Measurements from ENCODE around the gene NCKAP5. TPM values are rescaled to one million over a fixed set of nuclear protein-coding genes. Genes with fewer than 3 reads are reported as not detected.

The NCKAP5 gene
- total RNA-seq, 4 donors from 2014 or later: 0.03 to 0.55 (median 0.33) TPM

DNA sequence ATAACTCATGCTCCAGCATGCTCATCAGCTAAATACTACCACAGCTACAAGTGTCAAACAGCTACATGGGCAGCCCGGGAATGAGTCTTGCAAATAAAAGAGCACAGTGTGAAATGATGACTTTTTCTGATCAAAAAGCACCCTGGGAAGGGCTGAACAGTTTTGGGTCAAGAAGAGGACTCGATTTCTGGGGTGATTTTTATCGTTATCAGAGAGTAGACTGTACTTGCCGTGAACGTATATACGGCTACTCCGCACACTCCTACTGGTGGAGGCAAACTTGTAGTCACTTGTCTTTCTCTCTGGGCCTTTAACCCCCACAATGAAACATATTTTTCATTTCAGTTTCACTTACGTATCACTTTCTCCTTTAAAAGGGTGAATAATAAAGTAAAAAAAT is 54.4 kb downstream of the NCKAP5 start:
- DNase-seq: no peak
- Histone ChIP-seq H3K9me3 (no peaks in the 10 kb centered on the region), H3K27me3 (no peaks in the 10 kb centered on the region), H3K36me3 (no peaks in the 10 kb centered on the region), H3K4me1 (no peaks in the 10 kb centered on the region), H3K4me3 (no peak overlapping the region), H3K27ac (no peak overlapping the region)
- ATAC-seq: no peak
- TF ChIP-seq, protein P1, sequence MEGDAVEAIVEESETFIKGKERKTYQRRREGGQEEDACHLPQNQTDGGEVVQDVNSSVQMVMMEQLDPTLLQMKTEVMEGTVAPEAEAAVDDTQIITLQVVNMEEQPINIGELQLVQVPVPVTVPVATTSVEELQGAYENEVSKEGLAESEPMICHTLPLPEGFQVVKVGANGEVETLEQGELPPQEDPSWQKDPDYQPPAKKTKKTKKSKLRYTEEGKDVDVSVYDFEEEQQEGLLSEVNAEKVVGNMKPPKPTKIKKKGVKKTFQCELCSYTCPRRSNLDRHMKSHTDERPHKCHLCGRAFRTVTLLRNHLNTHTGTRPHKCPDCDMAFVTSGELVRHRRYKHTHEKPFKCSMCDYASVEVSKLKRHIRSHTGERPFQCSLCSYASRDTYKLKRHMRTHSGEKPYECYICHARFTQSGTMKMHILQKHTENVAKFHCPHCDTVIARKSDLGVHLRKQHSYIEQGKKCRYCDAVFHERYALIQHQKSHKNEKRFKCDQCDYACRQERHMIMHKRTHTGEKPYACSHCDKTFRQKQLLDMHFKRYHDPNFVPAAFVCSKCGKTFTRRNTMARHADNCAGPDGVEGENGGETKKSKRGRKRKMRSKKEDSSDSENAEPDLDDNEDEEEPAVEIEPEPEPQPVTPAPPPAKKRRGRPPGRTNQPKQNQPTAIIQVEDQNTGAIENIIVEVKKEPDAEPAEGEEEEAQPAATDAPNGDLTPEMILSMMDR (IDR thresholded peaks at IDR 0.05 in 4 of 5, conservative IDR thresholded peaks at IDR 0.05 in 1 of 5): no peak
- TF ChIP-seq POLR2A (IDR thresholded peaks at IDR 0.05): no peak
- in situ Hi-C loops (cut with MboI; ENCODE audit: low sequenced_read_pairs in 4 of 4): no loop called here
- intact Hi-C loops (cut with DNase I; ENCODE audit: low total_unique reads): no loop called here

DNA sequence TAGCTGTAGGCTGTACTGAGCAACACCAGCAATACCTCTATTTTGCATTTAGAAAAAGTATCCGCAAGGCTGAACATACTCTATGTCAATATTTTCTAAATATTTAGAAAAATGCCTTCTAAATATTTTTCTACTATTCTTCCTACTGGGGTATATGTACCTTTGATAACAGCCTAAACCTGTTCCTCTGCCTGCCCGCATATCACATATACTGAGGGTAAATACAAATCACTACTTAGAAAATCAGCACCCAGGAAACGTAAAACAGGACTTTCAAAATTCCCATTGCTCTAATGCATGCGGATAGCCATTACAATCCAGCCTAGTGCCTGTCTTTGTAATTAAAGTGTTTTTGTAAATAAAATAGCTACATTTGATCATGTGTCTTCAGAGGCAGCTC is 56.1 kb downstream of the NCKAP5 start:
- no peaks in the 10 kb centered on the region for H3K4me1 ChIP-seq
- no peaks in the 10 kb centered on the region for H3K9me3 ChIP-seq
- ATAC-seq (no peak), DNase-seq (no peak)
- TF ChIP-seq, protein P1 (IDR thresholded peaks at IDR 0.05 in 4 of 5, conservative IDR thresholded peaks at IDR 0.05 in 1 of 5): no peak
- no peak for TF ChIP-seq POLR2A (IDR thresholded peaks at IDR 0.05)
- H3K27me3 ChIP-seq: no peaks in the 10 kb centered on the region
- in situ Hi-C loops (cut with MboI; ENCODE audit: low sequenced_read_pairs in 4 of 4): no loop called here
- H3K27ac ChIP-seq: no peak overlapping the region
- no peaks in the 10 kb centered on the region for H3K36me3 ChIP-seq
- intact Hi-C loops (cut with DNase I; ENCODE audit: low total_unique reads): no loop called here
- no peak overlapping the region for H3K4me3 ChIP-seq

DNA sequence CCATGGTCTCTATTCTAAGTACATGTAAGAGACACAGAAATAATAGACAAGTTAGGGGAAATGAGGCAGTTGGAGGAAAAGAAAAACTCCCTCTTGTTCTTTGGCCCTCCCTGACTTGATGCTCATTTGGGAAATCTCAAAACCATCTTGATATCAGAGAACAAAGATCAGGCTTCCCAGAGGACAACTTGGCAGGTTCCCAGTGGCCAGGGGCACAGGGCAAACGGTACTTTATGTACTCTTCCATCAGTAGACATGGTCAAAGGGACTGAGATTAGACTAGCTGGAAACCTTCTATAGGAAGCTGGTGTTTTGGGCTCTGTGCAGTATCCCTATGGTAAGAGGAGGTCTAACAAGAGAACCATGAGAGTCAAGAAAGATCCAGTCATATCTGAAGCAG is 56.6 kb downstream of the NCKAP5 start:
- no peaks in the 10 kb centered on the region for H3K9me3 ChIP-seq
- H3K4me1 ChIP-seq: no peaks in the 10 kb centered on the region
- intact Hi-C loops (cut with DNase I; ENCODE audit: low total_unique reads): no loop called here
- no peak overlapping the region for H3K27ac ChIP-seq
- TF ChIP-seq, protein P1 (IDR thresholded peaks at IDR 0.05 in 4 of 5, conservative IDR thresholded peaks at IDR 0.05 in 1 of 5): no peak
- TF ChIP-seq POLR2A (IDR thresholded peaks at IDR 0.05): no peak
- H3K27me3 ChIP-seq: no peaks in the 10 kb centered on the region
- DNase-seq (no peak), ATAC-seq (no peak)
- no peaks in the 10 kb centered on the region for H3K36me3 ChIP-seq
- H3K4me3 ChIP-seq: no peak overlapping the region
- in situ Hi-C loops (cut with MboI; ENCODE audit: low sequenced_read_pairs in 4 of 4): no loop called here

DNA sequence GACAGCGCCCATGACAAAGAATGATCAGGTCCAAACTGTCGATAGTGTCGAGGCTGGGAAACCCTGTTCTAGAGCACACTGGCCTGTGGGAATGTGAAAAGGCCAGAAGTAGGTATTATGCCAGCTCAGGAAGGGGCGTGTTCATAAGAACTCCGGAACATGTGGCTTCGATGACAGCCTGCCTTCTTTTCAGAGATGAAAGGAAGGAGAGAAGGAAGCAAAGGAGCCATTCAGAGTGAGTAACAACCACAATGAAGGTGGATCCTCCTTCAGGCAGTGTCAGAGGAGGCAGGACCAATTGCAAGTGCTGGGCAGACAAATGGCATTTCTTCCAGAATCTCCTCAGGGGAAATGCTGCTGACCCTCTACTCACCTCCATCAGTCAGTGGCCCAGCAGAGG is 58.5 kb downstream of the NCKAP5 start:
- H3K27ac ChIP-seq: no peak overlapping the region
- H3K4me3 ChIP-seq: no peak overlapping the region
- intact Hi-C loops (cut with DNase I; ENCODE audit: low total_unique reads): no loop called here
- H3K9me3 ChIP-seq: no peaks in the 10 kb centered on the region
- no peaks in the 10 kb centered on the region for H3K4me1 ChIP-seq
- in situ Hi-C loops (cut with MboI; ENCODE audit: low sequenced_read_pairs in 4 of 4): no loop called here
- DNase-seq (no peak), ATAC-seq (no peak)
- TF ChIP-seq, protein P1 (IDR thresholded peaks at IDR 0.05 in 4 of 5, conservative IDR thresholded peaks at IDR 0.05 in 1 of 5): no peak
- no peak for TF ChIP-seq POLR2A (IDR thresholded peaks at IDR 0.05)
- H3K36me3 ChIP-seq: no peaks in the 10 kb centered on the region
- no peaks in the 10 kb centered on the region for H3K27me3 ChIP-seq

DNA sequence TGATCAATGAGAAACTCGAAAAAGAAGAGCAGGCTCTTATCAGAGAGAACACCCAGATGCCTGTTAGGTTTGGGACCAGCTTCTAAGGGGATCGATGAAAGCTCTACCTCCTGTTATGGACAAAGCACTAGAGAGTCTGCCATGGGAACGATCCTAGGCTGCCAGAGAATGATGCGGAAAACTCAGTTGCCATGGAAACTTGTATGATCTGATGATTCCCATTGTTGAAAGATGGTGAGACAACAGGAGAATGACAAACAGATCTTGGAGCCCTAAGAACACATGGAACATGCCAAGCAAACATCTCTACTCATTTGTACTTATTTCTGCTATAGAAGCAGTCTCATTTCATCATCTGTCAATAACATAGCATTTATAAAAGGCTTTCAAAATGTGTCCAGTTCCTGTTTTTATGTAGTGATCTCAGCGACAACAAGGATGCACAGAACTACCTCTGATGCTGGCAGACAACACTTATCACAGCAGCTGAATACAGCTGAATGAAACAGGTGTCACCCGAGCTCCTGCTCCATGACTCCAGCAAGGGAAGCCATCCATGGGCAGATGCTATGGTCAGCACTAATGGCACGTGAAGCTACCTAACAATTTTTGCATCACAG is 59.6 kb downstream of the NCKAP5 start:
- Histone ChIP-seq H3K27ac (no peak overlapping the region), H3K4me1 (peaks cover 3 to 4% of the 10 kb centered on the region in 2 donors), H3K36me3 (no peaks in the 10 kb centered on the region), H3K4me3 (no peak overlapping the region), H3K9me3 (no peaks in the 10 kb centered on the region), H3K27me3 (no peaks in the 10 kb centered on the region)
- intact Hi-C loops (cut with DNase I; ENCODE audit: low total_unique reads): no loop called here
- no peak for TF ChIP-seq POLR2A (IDR thresholded peaks at IDR 0.05)
- TF ChIP-seq, protein P1 (IDR thresholded peaks at IDR 0.05 in 4 of 5, conservative IDR thresholded peaks at IDR 0.05 in 1 of 5): no peak
- ATAC-seq (no peak), DNase-seq (no peak)
- in situ Hi-C loops (cut with MboI; ENCODE audit: low sequenced_read_pairs in 4 of 4): no loop called here
